WTC11 (cell line): ENCODE measurements around the gene RPL36AL. TPM values are rescaled to one million over a fixed set of nuclear protein-coding genes. Genes with fewer than 3 reads are reported as not detected.

Experiments used
- ATF1 ChIP-seq: sonication (generic); formaldehyde crosslinking; IDR thresholded peaks from 2 replicates; pipeline ENCODE4 v1.8.1; 2023; ENCODE audit warnings: mild to moderate bottlenecking, moderate library complexity, missing genetic modification reagents
- ATF2 ChIP-seq: sonication (generic); formaldehyde crosslinking; IDR thresholded peaks from 2 replicates; pipeline ENCODE4 v1.8.1; 2022; ENCODE audit warnings: low read depth, missing genetic modification reagents, borderline replicate concordance
- CTCF ChIP-seq: fragments of 200-600 bp; IDR thresholded peaks from 2 replicates; pipeline ENCODE4 v1.8.0; 2022; ENCODE audit warnings: antibody characterized with exemption
- E2F1 ChIP-seq: sonication (generic); formaldehyde crosslinking; IDR thresholded peaks from 2 replicates; pipeline ENCODE4 v1.8.0; 2022; ENCODE audit warnings: mild to moderate bottlenecking, missing genetic modification reagents
- E2F4 ChIP-seq: sonication (generic); formaldehyde crosslinking; IDR thresholded peaks from 2 replicates; pipeline ENCODE4 v1.8.1; 2022; ENCODE audit warnings: low read depth, mild to moderate bottlenecking, moderate library complexity, missing genetic modification reagents, borderline replicate concordance
- E2F5 ChIP-seq: sonication (generic); formaldehyde crosslinking; IDR thresholded peaks from 2 replicates; pipeline ENCODE4 v1.8.1; 2022; ENCODE audit warnings: mild to moderate bottlenecking, moderate library complexity, missing genetic modification reagents
- ESRRA ChIP-seq: sonication (generic); formaldehyde crosslinking; IDR thresholded peaks from 2 replicates; pipeline ENCODE4 v1.8.1; 2022; ENCODE audit warnings: mild to moderate bottlenecking, missing genetic modification reagents, borderline replicate concordance
- HMGA2 ChIP-seq: fragments of 250-450 bp; sonication (Bioruptor Pico); IDR thresholded peaks from 2 replicates; pipeline ENCODE4 v1.4.0; 2021; ENCODE audit warnings: mild to moderate bottlenecking, moderate library complexity
- MXD4 ChIP-seq: fragments of 250-450 bp; sonication (Bioruptor Pico); IDR thresholded peaks from 2 replicates; pipeline ENCODE4 v1.8.0; 2021; ENCODE audit warnings: mild to moderate bottlenecking, moderate library complexity, borderline replicate concordance
- MYBL2 ChIP-seq: sonication (generic); formaldehyde crosslinking; IDR thresholded peaks from 2 replicates; pipeline ENCODE4 v1.8.1; 2023; ENCODE audit warnings: mild to moderate bottlenecking, moderate library complexity, missing genetic modification reagents
- NR3C1 ChIP-seq: sonication (generic); formaldehyde crosslinking; conservative IDR thresholded peaks from 2 replicates; pipeline ENCODE4 v1.8.1; 2023; ENCODE audit warnings: low read depth, mild to moderate bottlenecking, missing genetic modification reagents
- PRRX2 ChIP-seq: fragments of 250-450 bp; sonication (Bioruptor Pico); IDR thresholded peaks from 2 replicates; pipeline ENCODE4 v1.8.0; 2021; ENCODE audit warnings: mild to moderate bottlenecking
- SOX15 ChIP-seq: fragments of 250-450 bp; sonication (Bioruptor Pico); IDR thresholded peaks from 2 replicates; pipeline ENCODE4 v1.9.0; 2021; ENCODE audit warnings: mild to moderate bottlenecking
- STAT6 ChIP-seq: sonication (generic); formaldehyde crosslinking; conservative IDR thresholded peaks from 2 replicates; pipeline ENCODE4 v1.8.1; 2023; ENCODE audit warnings: mild to moderate bottlenecking, low read depth, missing genetic modification reagents, moderate library complexity
- TP53 ChIP-seq: sonication (generic); formaldehyde crosslinking; IDR thresholded peaks from 2 replicates; pipeline ENCODE4 v1.8.1; 2023; ENCODE audit warnings: mild to moderate bottlenecking, missing genetic modification reagents
- ZBTB43 ChIP-seq: sonication (generic); formaldehyde crosslinking; IDR thresholded peaks from 2 replicates; pipeline ENCODE4 v1.8.1; 2023; ENCODE audit warnings: mild to moderate bottlenecking, missing genetic modification reagents
- ZNF138 ChIP-seq: sonication (generic); formaldehyde crosslinking; conservative IDR thresholded peaks from 2 replicates; pipeline ENCODE4 v1.8.1; 2022; ENCODE audit warnings: mild to moderate bottlenecking, moderate library complexity, missing genetic modification reagents
- ZNF263 ChIP-seq: sonication (generic); formaldehyde crosslinking; IDR thresholded peaks from 2 replicates; pipeline ENCODE4 v1.8.1; 2022; ENCODE audit warnings: low read depth, mild to moderate bottlenecking, moderate library complexity, missing genetic modification reagents
- ZNF671 ChIP-seq: fragments of 250-450 bp; sonication (Bioruptor Pico); IDR thresholded peaks from 2 replicates; pipeline ENCODE4 v1.8.0; 2021; ENCODE audit warnings: mild to moderate bottlenecking
- total RNA-seq: library from RNA; stranded (reverse); gene quantifications from 3 replicates; pipeline ENCODE4 v1.2.3, GENCODE V29; 2021

RPL36AL gene
- total RNA-seq, 1 experiment from 2014 or later = 212 TPM

GRCh38 chr14:49634547-49635334 is 14.3 kb upstream of the RPL36AL start, which contains the start of gene DNAAF2 (continued):
- TF ChIP-seq E2F4 (CRISPR knock-in tag) (no peak; the same call in 1 of the 2 replicates), CTCF (no peak), MXD4 (no peak), E2F5 (CRISPR knock-in tag) (0 out of 2 replicates have a peak, but pooled peaks have one; percentile 25), STAT6 (CRISPR knock-in tag) (no peak; the same call in 1 of the 2 replicates), E2F1 (CRISPR knock-in tag) (no peak; the same call in 1 of the 2 replicates), ZNF671 (CRISPR knock-in tag) (no peak), ATF1 (CRISPR knock-in tag) (peak; percentile 78; the same call in 1 of the 2 replicates), HMGA2 (CRISPR knock-in tag) (no peak), PRRX2 (CRISPR knock-in tag) (no peak), ATF2 (CRISPR knock-in tag) (0 out of 2 replicates have a peak, but pooled peaks have one; percentile 26), ZNF138 (CRISPR knock-in tag) (no peak; the same call in 1 of the 2 replicates), SOX15 (no peak), MYBL2 (CRISPR knock-in tag) (no peak), NR3C1 (CRISPR knock-in tag) (no peak), TP53 (CRISPR knock-in tag) (no peak), ZBTB43 (CRISPR knock-in tag) (peak; percentile 45; the same call in 1 of the 2 replicates), ESRRA (CRISPR knock-in tag) (0 out of 2 replicates have a peak, but pooled peaks have one; percentile 17), ZNF263 (CRISPR knock-in tag) (no peak)
